Camera-type eye (tissue), 1 donor: ENCODE measurements around the gene FAT2. TPM values are rescaled to one million over a fixed set of nuclear protein-coding genes. Genes with fewer than 3 reads are reported as not detected.

Experiments used
- total RNA-seq: library from RNA; depleted of rRNA; stranded (reverse); fragments of >200 nt; gene quantifications from one replicate; pipeline ENCODE4 v1.2.3, GENCODE V29; 2014

FAT2 gene
- total RNA-seq, result 3.8 TPM

GRCh38 chr5:151591144-151591819 lies at the start of gene FAT2:
Gene FAT2, minus strand, starts transcription at chr5:151591331. Its CDS starts 22,400 bp downstream, at chr5:151568931.

Other genes starting within 250 kb of the FAT2 start
- gene SLC36A2, start 243.8 kb downstream of the FAT2 start, total RNA-seq, result not detected
- 6.5 TPM for gene SLC36A1, start 143.7 kb downstream of the FAT2 start, total RNA-seq
- gene SPARC, start 95.6 kb upstream of the FAT2 start, total RNA-seq, result 2,277 TPM
- 49.0 TPM for gene ATOX1, start 167.3 kb upstream of the FAT2 start, total RNA-seq
- gene G3BP1, start 180.6 kb upstream of the FAT2 start, total RNA-seq, result 137 TPM